Coronary artery (tissue), 2 donors: ENCODE results near the gene ARHGAP31.

Experiments
- DNase-seq: peaks from one replicate; pipeline ENCODE4 v3.0.0-alpha.2; 2017; ENCODE audit warnings: low spot score
- H3K27ac ChIP-seq, 2 donors: fragments of 200-600 bp; sonication (generic); one replicate each; pipeline ENCODE4 v1.5.1; 2016 to 2019
- H3K4me3 ChIP-seq: fragments of 200-600 bp; sonication (generic); 2 replicates; pipeline ENCODE4 v1.5.1; 2016; ENCODE audit warnings: mild to moderate bottlenecking, moderate library complexity
- TF ChIP-seq, protein P1 (sequence below): fragments of 200-600 bp; sonication (generic); IDR thresholded peaks from one replicate; pipeline ENCODE4 v1.5.1; 2019; ENCODE audit warnings: antibody characterized with exemption

The ARHGAP31 gene

DNA sequence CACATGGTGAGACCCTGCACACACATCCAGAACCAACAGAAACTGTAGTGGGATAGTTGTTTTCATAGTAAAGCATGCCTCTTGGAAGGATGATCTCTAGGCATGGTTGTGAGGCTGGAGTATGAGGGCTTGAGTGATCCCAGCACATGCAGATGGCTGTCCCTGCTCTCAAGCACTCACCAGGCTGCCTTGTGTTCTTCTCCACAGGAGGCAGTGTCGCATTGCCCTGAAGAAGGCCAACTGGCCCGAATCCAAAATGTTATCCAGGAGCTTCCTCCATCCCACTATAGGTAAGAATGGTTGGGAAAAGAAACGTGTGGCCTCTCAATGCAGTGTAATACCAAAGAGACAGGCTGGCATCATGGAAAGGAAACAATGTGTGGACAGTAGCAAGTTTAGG lies 86.5 kb downstream of the ARHGAP31 start:
- Histone ChIP-seq H3K4me3 (no peak overlapping the region), H3K27ac (no peak overlapping the region)
- TF ChIP-seq, protein P1, sequence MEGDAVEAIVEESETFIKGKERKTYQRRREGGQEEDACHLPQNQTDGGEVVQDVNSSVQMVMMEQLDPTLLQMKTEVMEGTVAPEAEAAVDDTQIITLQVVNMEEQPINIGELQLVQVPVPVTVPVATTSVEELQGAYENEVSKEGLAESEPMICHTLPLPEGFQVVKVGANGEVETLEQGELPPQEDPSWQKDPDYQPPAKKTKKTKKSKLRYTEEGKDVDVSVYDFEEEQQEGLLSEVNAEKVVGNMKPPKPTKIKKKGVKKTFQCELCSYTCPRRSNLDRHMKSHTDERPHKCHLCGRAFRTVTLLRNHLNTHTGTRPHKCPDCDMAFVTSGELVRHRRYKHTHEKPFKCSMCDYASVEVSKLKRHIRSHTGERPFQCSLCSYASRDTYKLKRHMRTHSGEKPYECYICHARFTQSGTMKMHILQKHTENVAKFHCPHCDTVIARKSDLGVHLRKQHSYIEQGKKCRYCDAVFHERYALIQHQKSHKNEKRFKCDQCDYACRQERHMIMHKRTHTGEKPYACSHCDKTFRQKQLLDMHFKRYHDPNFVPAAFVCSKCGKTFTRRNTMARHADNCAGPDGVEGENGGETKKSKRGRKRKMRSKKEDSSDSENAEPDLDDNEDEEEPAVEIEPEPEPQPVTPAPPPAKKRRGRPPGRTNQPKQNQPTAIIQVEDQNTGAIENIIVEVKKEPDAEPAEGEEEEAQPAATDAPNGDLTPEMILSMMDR: no peak
- no peak for DNase-seq

DNA sequence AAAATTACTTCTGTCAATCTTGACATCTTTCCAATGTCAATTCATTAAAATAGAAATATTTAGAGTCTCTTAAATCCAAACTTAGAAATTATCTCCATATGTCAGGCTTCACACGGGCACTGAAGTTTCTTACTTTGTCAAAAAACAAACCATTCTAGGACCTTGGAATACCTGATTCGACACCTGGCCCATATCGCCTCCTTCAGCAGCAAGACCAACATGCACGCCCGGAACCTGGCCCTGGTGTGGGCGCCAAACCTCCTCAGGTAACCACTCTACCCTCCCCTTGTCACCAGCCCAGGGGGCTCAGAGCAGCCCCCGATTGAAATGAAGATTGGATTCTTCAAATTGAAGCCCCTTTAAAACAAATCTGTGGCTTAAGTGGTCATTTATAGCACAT lies 88.0 kb downstream of the ARHGAP31 start:
- TF ChIP-seq, protein P1: no peak
- no peak for DNase-seq
- Histone ChIP-seq H3K4me3 (no peak overlapping the region), H3K27ac (no peak overlapping the region)

DNA sequence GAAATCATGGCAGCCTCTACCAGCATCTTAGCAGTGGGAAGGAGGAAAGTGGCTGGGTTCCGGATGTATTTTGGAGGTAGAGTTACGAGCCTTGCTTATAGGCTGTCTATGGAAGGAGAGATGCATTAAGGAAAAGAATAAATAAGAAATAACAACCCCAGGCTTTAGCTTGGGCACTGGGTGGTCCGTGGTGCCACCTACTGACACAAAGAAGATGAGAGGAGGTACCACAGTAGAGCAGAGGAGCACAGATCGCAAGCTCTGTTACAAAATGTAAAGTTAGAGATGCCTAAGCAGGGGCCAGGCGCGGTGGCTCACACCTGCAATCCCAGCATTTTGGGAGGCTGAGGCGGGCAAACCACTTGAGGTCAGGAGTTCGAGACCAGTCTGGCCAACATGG lies 94.4 kb downstream of the ARHGAP31 start:
- no peak overlapping the region for H3K4me3 ChIP-seq
- H3K27ac ChIP-seq: no peak overlapping the region
- DNase-seq: no peak
- TF ChIP-seq, protein P1: no peak

DNA sequence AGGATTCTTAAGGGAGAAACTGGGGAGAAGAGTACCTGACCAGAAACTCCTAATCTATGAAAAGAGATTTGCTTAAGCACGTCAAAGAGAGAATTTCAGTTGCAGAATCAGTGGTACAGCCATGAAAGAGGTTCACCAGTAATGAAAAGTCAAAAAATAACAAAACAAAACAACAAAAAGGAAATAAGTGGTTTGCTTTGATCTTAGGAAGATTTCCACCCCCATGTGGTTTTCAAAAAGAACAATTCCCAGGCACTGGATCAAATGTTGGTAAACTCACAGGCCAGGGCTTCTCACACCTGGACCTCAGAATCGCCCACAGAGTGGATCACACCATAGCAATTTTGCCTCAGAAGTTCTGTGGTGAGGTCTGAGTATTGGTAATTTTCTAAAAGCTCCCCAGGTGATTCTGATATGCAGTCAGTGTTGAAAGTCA lies 101.8 kb downstream of the ARHGAP31 start:
- Histone ChIP-seq H3K4me3 (no peak overlapping the region), H3K27ac (no peak overlapping the region)
- TF ChIP-seq, protein P1: no peak
- no peak for DNase-seq

DNA sequence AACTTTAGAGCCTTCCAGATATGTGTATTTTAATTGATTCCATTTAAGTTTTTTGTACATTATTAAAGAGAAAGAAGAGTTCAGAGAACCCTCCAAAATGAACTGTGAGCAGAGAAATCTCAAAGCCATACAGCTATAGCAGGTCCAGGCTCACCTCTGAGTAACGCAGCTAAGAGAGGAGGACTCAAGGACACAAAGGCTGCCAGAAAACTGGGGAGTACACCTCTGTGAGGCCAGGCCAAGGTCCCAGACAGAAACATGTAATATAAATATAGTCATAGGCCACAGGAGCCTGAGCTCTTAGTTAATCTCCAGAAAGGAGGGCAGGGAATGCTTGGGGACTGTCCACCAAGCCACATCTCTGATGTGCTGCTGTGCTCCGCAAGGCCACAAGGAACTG lies 102.7 kb downstream of the ARHGAP31 start:
- TF ChIP-seq, protein P1: no peak
- Histone ChIP-seq H3K4me3 (no peak overlapping the region), H3K27ac (no peak overlapping the region)
- no peak for DNase-seq

DNA sequence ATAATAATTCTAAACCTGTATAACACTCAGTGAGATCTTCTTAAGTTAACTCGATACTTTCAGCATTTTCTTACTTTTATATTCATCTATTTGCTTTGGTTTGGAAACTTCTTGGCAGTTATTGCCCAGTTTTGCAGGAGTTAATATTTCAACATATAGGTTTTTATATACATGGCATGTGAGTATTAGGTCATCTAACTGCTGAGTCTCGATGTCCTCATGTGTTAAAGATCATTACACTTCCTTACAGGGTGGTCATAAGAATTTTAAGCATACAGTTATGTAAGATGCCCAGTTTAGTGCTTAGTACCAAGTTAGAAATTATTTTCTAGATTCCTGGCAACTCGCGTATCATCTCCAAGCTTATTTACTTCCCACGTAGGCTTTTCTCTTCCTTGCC lies 106.3 kb downstream of the ARHGAP31 start:
- Histone ChIP-seq H3K4me3 (no peak overlapping the region), H3K27ac (no peak overlapping the region)
- no peak for DNase-seq
- TF ChIP-seq, protein P1: no peak

DNA sequence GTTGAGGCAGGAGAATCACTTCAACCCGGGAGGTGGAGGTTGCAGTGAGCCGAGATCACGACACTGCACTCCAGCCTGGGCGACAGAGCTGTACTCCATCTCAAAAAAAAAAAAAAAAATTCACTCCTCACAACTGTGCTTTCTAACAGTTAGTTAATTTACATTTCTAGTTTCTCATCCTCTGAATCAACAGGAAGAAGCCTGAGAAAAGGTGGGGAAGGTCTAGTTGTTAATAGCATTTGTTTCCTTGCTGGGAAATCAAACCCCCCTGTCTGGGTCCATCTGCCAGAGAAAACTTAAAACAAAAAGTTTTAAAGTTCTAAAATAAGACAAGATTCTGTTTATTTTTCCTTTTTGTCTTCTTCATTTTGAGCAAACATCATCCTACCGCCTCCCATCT lies 106.9 kb downstream of the ARHGAP31 start:
- no peak for DNase-seq
- no peak overlapping the region for H3K27ac ChIP-seq
- TF ChIP-seq, protein P1: no peak
- no peak overlapping the region for H3K4me3 ChIP-seq
